RWPE2 (cell line): ENCODE measurements around the gene WWTR1.

Source experiments
- ATAC-seq: fragments of 200-7000 bp; cut with Tn5 transposase; 3 replicates; pipeline ENCODE4 v1.9.1; 2021; ENCODE audit warnings: low read depth
- DNase-seq: peaks from one replicate; pipeline ENCODE4 v3.0.0-alpha.2; 2020; ENCODE audit warnings: low spot score
- H3K27ac ChIP-seq: fragments of 450-650 bp; 2 replicates; pipeline ENCODE4 v1.5.1; 2017; ENCODE audit warnings: mild to moderate bottlenecking; ENCODE audit not compliant: poor library complexity, severe bottlenecking
- H3K27me3 ChIP-seq: fragments of 250-450 bp; sonication (Bioruptor Pico); 2 replicates; pipeline ENCODE4 v1.5.1; 2021; ENCODE audit warnings: mild to moderate bottlenecking, moderate library complexity; ENCODE audit not compliant: insufficient read depth, poor library complexity, severe bottlenecking
- H3K36me3 ChIP-seq: fragments of 250-450 bp; sonication (Bioruptor Pico); 2 replicates; pipeline ENCODE4 v1.5.1; 2020; ENCODE audit warnings: low read depth, mild to moderate bottlenecking, moderate library complexity
- H3K4me1 ChIP-seq: fragments of 250-450 bp; sonication (Bioruptor Pico); 2 replicates; pipeline ENCODE4 v1.5.1; 2021; ENCODE audit warnings: mild to moderate bottlenecking, moderate library complexity; ENCODE audit not compliant: insufficient read depth, poor library complexity, severe bottlenecking
- H3K4me3 ChIP-seq: fragments of 250-450 bp; sonication (Bioruptor Pico); 2 replicates; pipeline ENCODE4 v1.5.1; 2021; ENCODE audit warnings: mild to moderate bottlenecking, moderate library complexity; ENCODE audit not compliant: severe bottlenecking
- H3K9me3 ChIP-seq: fragments of 250-450 bp; sonication (Bioruptor Pico); 2 replicates; pipeline ENCODE4 v1.5.1; 2021; ENCODE audit warnings: mild to moderate bottlenecking, moderate library complexity; ENCODE audit not compliant: severe bottlenecking
- TF ChIP-seq, protein P1 (sequence below): fragments of 450-650 bp; IDR thresholded peaks from one replicate; pipeline ENCODE4 v1.5.1; 2017; ENCODE audit warnings: mild to moderate bottlenecking, moderate library complexity; ENCODE audit not compliant: poor library complexity, severe bottlenecking

The WWTR1 gene

DNA sequence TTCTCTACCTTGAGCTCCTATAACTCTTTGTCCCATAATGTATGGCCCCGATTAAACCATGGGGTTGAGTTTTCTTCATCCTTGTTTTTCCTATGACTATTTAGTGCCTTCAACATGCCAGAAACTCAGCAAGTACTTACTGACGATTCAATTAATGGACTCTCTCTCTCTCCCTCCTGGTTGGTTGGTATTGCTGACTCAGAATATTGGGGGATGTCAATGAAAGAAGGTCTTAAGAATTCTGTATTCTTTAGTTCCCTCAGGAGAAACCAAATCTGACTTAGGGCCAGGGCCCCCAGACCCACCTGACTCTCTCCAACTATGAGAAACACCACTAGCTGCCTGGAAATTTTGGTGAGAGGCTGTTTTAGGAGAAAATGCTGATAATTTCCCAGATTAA is 142.6 kb downstream of the WWTR1 start:
- TF ChIP-seq, protein P1, sequence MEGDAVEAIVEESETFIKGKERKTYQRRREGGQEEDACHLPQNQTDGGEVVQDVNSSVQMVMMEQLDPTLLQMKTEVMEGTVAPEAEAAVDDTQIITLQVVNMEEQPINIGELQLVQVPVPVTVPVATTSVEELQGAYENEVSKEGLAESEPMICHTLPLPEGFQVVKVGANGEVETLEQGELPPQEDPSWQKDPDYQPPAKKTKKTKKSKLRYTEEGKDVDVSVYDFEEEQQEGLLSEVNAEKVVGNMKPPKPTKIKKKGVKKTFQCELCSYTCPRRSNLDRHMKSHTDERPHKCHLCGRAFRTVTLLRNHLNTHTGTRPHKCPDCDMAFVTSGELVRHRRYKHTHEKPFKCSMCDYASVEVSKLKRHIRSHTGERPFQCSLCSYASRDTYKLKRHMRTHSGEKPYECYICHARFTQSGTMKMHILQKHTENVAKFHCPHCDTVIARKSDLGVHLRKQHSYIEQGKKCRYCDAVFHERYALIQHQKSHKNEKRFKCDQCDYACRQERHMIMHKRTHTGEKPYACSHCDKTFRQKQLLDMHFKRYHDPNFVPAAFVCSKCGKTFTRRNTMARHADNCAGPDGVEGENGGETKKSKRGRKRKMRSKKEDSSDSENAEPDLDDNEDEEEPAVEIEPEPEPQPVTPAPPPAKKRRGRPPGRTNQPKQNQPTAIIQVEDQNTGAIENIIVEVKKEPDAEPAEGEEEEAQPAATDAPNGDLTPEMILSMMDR = no peak
- Histone ChIP-seq H3K4me1 (no peaks in the 10 kb centered on the region), H3K36me3 (peaks cover 12% of the 10 kb centered on the region), H3K27ac (no peak overlapping the region), H3K27me3 (no peaks in the 10 kb centered on the region), H3K4me3 (no peak overlapping the region), H3K9me3 (no peaks in the 10 kb centered on the region)
- ATAC-seq (no peak), DNase-seq (no peak)

DNA sequence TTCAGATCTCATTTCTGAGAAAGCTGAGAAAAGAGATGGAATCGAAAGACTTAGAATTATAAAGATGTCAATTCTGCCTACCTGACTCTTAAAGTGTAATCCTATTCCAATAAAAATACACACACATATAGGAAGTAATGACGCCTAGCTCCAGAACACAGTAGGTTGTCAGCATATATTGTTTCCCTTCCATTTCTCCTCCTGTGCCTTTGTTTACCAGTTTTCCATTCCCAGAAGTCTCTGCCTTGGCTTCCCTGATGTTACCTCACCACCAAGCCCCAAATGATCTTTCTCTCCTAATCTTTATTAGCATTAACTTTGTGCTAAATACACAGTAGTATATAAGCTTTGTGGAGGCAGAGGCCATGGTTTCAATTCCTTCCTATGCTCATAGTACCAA is 143.4 kb downstream of the WWTR1 start:
- TF ChIP-seq, protein P1 = no peak
- Histone ChIP-seq H3K27me3 (no peaks in the 10 kb centered on the region), H3K27ac (no peak overlapping the region), H3K4me3 (no peak overlapping the region), H3K4me1 (no peaks in the 10 kb centered on the region), H3K9me3 (no peaks in the 10 kb centered on the region), H3K36me3 (peaks cover 10% of the 10 kb centered on the region)
- no peak for DNase-seq
- ATAC-seq = no peak

GRCh38 chr3:149512073-149512782 is 145.6 kb downstream of the WWTR1 start:
- DNase-seq (no peak), ATAC-seq (peak; percentile 85)
- TF ChIP-seq, protein P1 = peak; percentile 94
- Histone ChIP-seq H3K4me1 (no peaks in the 10 kb centered on the region), H3K36me3 (no peaks in the 10 kb centered on the region; the same call in 1 of the 2 replicates), H3K27ac (no peak overlapping the region), H3K27me3 (no peaks in the 10 kb centered on the region), H3K4me3 (no peak overlapping the region), H3K9me3 (no peaks in the 10 kb centered on the region)

DNA sequence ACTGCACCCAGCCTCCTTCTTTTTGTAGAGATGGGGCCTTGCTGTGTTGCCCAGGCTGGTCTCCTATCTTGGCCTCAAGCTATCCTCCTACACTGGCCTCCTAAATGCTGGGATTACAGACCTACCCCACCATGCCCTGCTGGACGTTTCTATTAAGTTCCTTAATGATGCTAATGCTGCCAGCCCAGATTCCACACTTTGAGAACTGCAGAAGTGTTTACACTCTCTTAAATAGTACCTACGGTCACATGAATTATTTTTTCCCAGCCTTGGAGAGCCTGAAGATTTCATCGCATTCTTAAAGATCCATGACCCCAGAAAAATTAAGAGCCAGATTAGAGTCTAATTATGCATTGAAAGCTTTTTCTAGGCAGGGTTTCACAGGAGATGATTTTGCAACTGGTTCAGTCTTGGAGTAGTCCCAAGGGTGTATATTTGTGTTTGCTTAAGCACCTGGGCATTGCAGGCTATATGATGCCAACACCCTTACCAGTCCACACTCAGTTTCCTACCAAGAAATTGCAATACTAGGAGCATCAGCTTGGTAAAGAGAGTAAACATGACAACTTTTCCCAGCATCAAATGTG is 146.7 kb downstream of the WWTR1 start:
- H3K4me1 ChIP-seq = no peaks in the 10 kb centered on the region
- H3K36me3 ChIP-seq = no peaks in the 10 kb centered on the region
- no peaks in the 10 kb centered on the region for H3K27me3 ChIP-seq
- no peak for ATAC-seq
- DNase-seq = no peak
- no peaks in the 10 kb centered on the region for H3K9me3 ChIP-seq
- TF ChIP-seq, protein P1 = no peak
- no peak overlapping the region for H3K27ac ChIP-seq
- no peak overlapping the region for H3K4me3 ChIP-seq

DNA sequence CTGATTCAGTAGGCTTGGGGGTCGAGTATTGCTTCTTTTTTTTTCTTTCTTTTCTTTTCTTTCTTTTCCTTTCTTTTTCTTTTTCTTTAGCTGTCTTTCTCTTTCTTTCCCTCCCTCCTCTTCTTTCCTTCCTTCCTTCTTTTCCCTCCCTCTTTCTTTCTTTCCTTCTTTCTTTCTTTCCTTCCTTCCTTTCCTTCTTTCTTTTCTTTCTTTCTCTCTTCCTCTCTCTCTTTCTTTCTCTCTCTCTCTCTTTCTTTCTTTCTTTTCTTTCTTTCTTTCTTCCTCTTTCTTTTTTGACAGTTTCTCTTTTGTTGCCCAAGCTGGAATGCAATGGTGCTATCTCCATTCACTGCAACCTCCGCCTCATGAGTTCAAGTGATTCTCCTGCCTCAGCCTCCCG is 147.3 kb downstream of the WWTR1 start:
- Histone ChIP-seq H3K27me3 (no peaks in the 10 kb centered on the region), H3K9me3 (no peaks in the 10 kb centered on the region), H3K27ac (no peak overlapping the region), H3K4me1 (no peaks in the 10 kb centered on the region), H3K36me3 (no peaks in the 10 kb centered on the region), H3K4me3 (no peak overlapping the region)
- TF ChIP-seq, protein P1 = no peak
- DNase-seq (no peak), ATAC-seq (no peak)
